Urinary bladder (tissue), 4 donors: ENCODE measurements around the gene COPS3. TPM values are rescaled to one million over a fixed set of nuclear protein-coding genes. Genes with fewer than 3 reads are reported as not detected.
"Not testable (repeated sequence)": the region's sequence is repeated elsewhere in the genome, so short reads cannot be mapped to it uniquely, and the experiment has no call there.

Source experiments
- DNase-seq: peaks from one replicate; pipeline ENCODE4 v3.0.0-alpha.2; 2015; ENCODE audit errors: extremely low spot score
- H3K27ac ChIP-seq: one replicate; pipeline ENCODE4 v1.5.1; 2013; ENCODE audit warnings: low read depth, mild to moderate bottlenecking, moderate library complexity
- H3K36me3 ChIP-seq: one replicate; pipeline ENCODE4 v1.6.1; 2013; ENCODE audit warnings: mild to moderate bottlenecking, moderate library complexity; ENCODE audit not compliant: insufficient read depth
- H3K4me1 ChIP-seq: one replicate; pipeline ENCODE4 v1.6.1; 2013; ENCODE audit warnings: mild to moderate bottlenecking, moderate library complexity; ENCODE audit not compliant: insufficient read depth
- H3K4me3 ChIP-seq: one replicate; pipeline ENCODE4 v1.5.1; 2013; ENCODE audit warnings: low read depth, low read length
- WGBS: extraction: QIAGEN DNeasy Blood & Tissue Kit; methylation state at CpG from one replicate; pipeline ENCODE4 v1.1.7; 2013; 5-methylcytosine and 5-hydroxymethylcytosine counted together
- polyA plus RNA-seq: library from polyadenylated mRNA; stranded (reverse); fragments of 200-250 nt; gene quantifications from one replicate; pipeline ENCODE4 v1.2.3, GENCODE V29; 2013
- total RNA-seq: library from RNA; depleted of rRNA; stranded (reverse); fragments of >200 nt; gene quantifications from one replicate; pipeline ENCODE4 v1.2.3, GENCODE V29; 2014
- donor health status: healthy with polysubstance abuse.
- donor health status: healthy.

Gene COPS3
- total and polyA plus RNA-seq, 2 donors = 51.1 to 81.4 TPM

DNA sequence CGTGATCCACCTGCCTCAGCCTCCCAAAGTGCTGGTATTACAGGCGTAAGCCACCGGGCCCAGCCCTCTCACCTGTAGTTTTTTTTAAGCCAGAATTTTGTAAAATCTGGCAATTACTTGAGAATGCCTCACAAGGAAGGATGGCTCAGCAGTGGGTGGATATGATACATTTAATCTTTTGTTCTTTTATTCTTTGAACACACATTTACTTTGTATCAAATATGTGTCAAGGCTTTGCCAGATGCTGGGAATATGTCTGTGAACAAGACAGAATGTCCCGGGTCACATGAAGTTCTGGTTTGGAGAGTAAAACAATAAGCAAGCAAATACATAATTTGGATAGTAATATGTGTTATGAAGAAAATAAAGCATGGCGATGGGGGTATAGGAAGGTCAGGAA is 4.9 kb upstream of the COPS3 start:
- no peak for DNase-seq
- Histone ChIP-seq H3K27ac (no peak overlapping the region), H3K4me1 (no peaks in the 10 kb centered on the region), H3K4me3 (no peak overlapping the region), H3K36me3 (no peaks in the 10 kb centered on the region)
- 90% methylated on average over 5 of the region's 5 CpGs for WGBS

DNA sequence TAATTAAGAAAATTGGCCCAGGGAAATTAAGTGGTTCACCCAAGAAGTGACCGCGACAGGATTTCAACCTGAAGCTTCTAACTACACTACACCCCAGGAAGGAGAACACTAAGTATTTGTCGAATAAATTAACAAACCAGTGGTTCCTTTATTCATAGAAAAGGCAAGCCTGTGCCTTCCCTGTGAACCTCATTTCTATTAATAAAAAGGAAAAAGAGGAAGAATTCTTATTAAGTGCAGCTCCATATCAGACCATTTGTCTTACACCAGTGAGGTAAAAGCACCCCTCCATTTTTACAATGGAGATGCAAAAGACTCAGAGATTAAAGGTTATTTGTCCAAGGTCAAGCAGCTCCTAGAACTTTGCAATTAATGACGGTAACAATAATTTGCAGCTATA is 1.7 kb downstream of the COPS3 start:
- Histone ChIP-seq H3K27ac (no peak overlapping the region), H3K36me3 (no peaks in the 10 kb centered on the region), H3K4me3 (no peak overlapping the region), H3K4me1 (no peaks in the 10 kb centered on the region)
- WGBS = 83% methylated on average over 4 of the region's 4 CpGs
- DNase-seq = no peak

DNA sequence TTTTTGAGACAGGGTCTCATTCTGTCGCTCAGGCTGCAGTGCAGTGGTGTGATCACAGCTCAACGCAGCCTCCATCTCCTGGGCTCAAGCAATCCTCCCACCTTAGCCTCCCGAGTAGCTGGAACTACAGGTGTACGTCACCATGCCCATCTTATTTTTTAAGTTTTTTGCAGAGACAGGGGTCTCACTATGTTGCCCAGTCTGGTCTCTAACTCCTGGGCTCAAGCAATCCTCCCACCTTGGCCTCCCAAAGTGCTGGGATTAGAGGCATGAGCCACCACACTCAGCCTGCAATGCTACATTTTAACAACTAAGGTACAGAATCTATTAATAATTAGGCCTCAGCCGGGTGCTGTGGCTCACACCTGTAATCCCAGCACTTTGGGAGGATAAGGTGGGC is 3.6 kb downstream of the COPS3 start:
- not testable (repeated sequence) for H3K4me3 ChIP-seq, H3K4me1 ChIP-seq, H3K36me3 ChIP-seq, DNase-seq, H3K27ac ChIP-seq
- 94% methylated on average over 5 of the region's 5 CpGs for WGBS

DNA sequence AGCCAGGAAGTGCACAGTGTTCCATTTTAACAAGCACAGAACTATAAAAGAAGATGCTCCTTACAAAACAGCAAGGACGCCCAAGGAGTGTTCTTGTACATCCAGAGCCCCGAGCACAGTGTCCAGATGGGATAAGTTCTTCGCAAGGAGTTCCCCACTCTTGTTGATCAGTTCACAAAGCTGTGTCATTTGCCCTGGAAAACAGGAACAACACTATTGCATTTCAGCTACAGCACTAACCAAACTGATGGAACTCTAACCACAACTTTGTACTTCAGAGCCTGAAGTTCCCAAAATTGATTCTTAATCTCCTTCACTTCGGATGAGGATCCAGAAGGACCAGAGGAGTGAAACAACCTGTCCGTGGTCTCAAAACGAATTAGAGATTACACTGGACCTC is 5.1 kb downstream of the COPS3 start:
- DNase-seq = no peak
- Histone ChIP-seq H3K4me3 (no peak overlapping the region), H3K27ac (no peak overlapping the region), H3K4me1 (no peaks in the 10 kb centered on the region), H3K36me3 (no peaks in the 10 kb centered on the region)
- 85% methylated on average over 6 of the region's 6 CpGs for WGBS

DNA sequence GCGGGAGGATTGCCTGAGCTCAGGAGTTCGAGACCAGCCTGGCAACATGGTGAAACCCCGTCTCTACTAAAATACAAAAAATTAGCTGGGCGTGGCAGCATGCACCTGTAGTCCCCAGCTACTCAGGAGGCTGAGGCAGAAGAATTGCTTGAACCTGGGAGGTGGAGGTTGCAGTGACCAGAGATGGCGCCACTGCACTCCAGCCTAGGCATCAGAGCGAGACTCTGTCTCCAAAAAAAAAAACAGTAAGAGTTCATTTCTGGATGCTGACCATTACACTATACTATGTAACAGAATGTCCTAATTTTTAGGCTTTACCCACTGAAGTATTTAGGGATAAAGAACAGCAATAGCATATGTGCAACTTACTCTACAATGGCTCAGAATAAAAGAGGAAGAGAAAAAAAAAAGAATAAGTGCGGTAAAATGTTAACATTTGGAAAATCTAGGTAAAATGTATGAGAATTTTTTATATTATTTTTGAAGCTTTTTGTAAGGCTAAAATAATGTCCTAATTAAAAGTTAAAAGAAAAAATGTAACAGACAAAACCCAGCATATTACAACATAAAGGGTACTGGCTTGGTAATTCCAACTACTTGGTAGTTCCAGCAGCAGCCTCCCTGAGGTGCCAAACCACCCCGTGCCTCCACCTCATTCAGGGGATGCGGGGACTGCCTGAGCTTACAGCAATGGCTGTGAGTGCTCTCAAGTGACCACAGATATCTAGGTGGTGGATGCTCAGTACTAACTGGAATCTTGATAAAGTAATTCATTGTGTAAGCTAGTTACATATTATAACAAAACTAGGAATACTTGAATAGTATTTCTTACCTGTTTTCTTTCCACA is 10.9 kb downstream of the COPS3 start:
- Histone ChIP-seq H3K36me3 (peaks cover 4% of the 10 kb centered on the region), H3K4me1 (no peaks in the 10 kb centered on the region), H3K27ac (no peak overlapping the region), H3K4me3 (no peak overlapping the region)
- WGBS = 92% methylated on average over 9 of the region's 9 CpGs
- DNase-seq = no peak

DNA sequence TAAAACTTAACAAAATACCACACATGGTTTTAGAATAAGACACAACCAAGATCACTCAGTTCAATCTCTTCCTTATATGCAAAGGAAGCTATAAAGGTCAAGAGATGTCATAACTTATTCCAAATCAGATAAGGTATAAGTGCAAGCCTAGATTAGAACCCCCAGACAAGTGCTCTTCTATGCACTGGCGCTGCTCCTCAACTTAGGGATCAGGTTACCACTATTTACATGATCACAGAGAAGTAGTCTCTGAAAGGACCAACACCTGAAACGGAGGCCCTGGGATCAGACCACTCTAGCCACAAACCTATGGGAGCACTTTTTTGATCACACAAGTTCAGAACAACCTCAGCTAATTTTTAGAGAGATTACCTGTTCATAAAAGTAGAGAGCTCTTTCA is 16.6 kb downstream of the COPS3 start:
- Histone ChIP-seq H3K36me3 (peaks cover 4% of the 10 kb centered on the region), H3K4me3 (no peak overlapping the region), H3K27ac (no peak overlapping the region), H3K4me1 (no peaks in the 10 kb centered on the region)
- 73% methylated on average over 2 of the region's 2 CpGs for WGBS
- DNase-seq = no peak

DNA sequence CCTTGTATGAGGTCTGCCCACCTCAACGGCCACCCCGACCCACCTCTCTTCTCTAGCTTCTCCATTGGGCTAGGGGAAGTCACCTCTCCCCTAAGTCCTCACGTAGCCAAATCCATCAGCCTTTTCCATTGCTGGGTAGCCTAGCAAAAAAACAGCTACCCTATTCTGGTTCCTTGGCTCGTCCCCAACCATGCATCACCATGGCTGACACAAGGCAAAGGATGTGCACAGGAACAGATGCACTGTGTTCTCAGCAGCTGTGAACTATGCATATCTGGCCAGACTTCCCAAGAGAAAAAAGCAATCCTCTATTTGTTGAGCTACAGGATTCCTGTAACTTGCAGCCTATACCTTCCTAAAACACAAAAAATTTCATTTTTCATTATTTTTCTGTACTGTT is 22.0 kb downstream of the COPS3 start:
- H3K4me3 ChIP-seq = no peak overlapping the region
- WGBS = 94% methylated on average over 4 of the region's 4 CpGs
- H3K27ac ChIP-seq = no peak overlapping the region
- H3K4me1 ChIP-seq = no peaks in the 10 kb centered on the region
- H3K36me3 ChIP-seq = no peaks in the 10 kb centered on the region
- DNase-seq = no peak

DNA sequence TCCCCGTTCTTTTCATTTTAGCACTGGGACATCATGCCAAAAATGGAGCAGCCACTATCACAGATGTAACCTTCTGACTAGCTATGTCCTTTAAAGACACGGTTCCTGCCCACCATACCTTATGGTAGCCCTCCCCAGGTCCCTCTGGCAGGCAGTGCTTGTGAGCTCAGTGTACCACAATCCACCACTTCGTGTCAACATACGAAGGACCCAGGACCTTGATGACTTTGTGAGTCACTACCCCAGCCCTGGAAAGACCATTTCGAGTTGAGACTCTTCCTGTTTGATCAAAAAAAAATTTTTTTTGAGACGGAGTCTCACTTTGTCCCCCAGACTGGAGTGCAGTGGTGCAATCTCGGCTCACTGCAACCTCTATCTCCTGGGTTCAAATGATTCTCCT is 23.0 kb downstream of the COPS3 start:
- Histone ChIP-seq H3K4me3 (no peak overlapping the region), H3K4me1 (no peaks in the 10 kb centered on the region), H3K36me3 (no peaks in the 10 kb centered on the region), H3K27ac (no peak overlapping the region)
- DNase-seq = no peak
- 92% methylated on average over 7 of the region's 7 CpGs for WGBS

DNA sequence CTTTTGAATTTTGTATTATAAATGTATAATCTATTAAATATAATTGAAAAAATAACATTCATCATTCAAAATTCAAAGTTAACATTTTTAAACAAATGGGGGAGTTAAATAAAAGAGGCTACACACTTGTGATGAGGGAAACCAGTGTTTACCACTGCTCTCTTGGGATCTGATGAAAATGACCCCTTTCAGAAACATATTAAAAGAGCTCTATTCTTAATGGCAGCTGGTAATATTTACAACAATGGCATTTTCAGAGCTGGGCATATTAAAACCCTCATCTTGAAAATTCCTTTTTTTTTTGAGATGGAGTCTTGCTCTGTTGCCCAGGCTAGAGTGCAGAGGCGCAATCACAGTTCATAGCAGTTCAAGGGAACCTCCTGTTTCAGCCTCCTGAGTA is 24.7 kb downstream of the COPS3 start:
- Histone ChIP-seq H3K4me3 (no peak overlapping the region), H3K4me1 (no peaks in the 10 kb centered on the region), H3K27ac (no peak overlapping the region), H3K36me3 (no peaks in the 10 kb centered on the region)
- WGBS = 93% methylated on average over 1 of the region's 1 CpG
- DNase-seq = no peak

DNA sequence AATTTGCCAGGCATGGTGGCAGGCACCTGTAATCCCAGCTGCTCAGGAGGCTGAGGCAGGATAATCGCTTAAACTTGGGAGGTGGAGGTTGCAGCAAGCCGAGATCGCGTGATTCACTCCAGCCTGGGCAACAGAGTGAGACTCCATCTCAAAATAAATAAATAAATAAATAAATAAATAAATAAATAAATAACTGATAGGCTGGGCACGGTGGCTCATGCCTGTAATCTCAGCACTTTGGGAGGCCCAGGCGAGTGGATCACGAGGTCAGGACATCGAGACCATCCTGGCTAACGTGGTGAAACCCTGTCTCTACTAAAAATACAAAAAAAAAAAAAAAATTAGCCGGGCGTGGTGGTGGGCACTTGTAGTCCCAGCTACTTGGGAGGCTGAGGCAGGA is 25.4 kb downstream of the COPS3 start:
- H3K36me3 ChIP-seq = not testable (repeated sequence)
- WGBS = 94% methylated on average over 11 of the region's 11 CpGs

DNA sequence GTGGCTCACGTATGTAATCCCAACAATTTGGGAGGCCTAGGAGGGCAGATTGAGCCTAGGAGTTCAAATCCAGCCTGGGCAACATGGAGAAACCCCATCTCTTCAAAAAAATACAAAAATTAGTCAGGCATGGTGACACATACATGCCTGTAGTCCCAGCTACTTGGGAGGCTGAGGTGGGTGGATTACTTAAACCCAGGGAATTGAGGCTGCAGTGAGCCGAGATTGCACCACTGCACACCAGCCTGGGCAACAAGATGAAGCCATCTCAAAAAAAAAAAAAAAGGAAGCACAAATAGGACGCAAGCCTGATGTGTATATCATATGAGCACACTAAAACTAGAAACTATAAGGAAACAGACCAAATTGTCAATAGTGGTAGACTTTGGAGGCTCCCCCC is 27.0 kb downstream of the COPS3 start:
- H3K36me3 ChIP-seq = no peaks in the 10 kb centered on the region
- WGBS = 90% methylated on average over 3 of the region's 3 CpGs
- no peak for DNase-seq

More for the DNA sequence above, 25.4 kb downstream of the COPS3 start:
- not testable (repeated sequence) for H3K4me1 ChIP-seq, DNase-seq, H3K4me3 ChIP-seq, H3K27ac ChIP-seq

DNA sequence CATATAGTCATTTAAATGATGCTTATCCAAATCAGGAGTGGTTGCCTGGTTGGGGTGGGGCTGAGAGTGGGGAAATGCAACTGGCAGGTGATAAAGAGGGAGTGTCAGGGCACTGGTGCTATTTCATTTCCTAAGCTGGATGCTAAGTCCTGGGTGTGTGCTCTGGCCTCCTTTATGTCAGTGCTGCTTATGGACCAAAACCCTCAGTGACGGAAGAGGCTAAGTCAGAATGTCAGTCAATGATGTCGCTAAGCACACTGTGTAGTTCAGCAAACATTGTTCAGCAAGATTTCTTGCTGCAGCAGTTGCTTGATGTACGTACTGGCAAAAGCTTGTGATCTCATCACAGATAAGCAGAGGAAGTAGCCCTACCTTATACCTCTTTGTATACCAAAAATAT is 27.6 kb downstream of the COPS3 start:
- WGBS = 84% methylated on average over 3 of the region's 3 CpGs
- Histone ChIP-seq H3K4me1 (no peaks in the 10 kb centered on the region), H3K4me3 (no peak overlapping the region), H3K27ac (no peak overlapping the region), H3K36me3 (no peaks in the 10 kb centered on the region)
- no peak for DNase-seq

More for the DNA sequence above, 27.0 kb downstream of the COPS3 start:
- Histone ChIP-seq H3K4me1 (no peaks in the 10 kb centered on the region), H3K27ac (no peak overlapping the region), H3K4me3 (no peak overlapping the region)

DNA sequence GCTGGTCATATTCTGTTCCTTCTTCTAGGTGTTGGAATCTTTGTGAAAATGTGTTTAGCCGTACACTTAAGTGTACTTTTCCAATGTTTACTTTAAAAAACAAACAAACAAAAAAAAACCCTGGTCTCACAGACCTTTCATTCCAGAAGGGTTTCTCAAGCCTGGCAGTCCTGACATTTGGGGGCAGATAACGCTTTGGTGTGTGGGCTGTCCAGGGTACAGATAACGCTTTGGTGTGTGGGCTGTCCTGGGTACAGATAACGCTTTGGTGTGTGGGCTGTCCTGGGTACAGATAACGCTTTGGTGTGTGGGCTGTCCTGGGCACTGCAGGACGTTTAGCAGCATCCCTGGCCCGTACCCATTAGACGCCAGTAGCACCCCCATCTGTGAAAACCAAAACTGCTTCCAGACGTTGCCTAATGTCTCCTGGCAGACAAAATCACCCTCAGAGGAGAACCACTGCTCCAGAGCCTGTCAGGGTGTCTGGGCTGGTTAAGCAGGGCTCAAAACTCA is 28.8 kb downstream of the COPS3 start:
- Histone ChIP-seq H3K4me3 (no peak overlapping the region), H3K4me1 (no peaks in the 10 kb centered on the region), H3K36me3 (no peaks in the 10 kb centered on the region), H3K27ac (no peak overlapping the region)
- WGBS = 78% methylated on average over 9 of the region's 9 CpGs
- DNase-seq = no peak

DNA sequence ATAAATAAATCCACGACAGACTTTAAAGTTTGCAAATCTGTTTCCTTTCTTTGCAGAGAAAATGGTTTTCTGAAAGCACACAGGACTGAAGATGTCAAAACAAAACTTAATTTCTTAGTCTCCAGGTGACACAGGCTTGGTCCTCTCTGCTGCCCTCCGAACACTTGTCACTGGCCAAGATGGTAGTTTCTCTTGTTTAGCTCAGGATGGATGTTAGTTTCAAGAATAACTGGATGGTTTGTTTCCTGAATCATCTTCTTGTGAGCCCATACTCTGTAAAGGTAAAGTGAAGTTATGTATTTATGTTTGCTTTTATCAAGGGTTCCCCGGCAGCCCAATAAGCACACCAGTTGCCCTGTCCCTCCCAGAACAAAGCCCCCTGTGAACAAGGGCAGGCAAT is 34.2 kb downstream of the COPS3 start:
- no peak for DNase-seq
- WGBS = 86% methylated on average over 3 of the region's 3 CpGs

More for the DNA sequence above, 34.2 kb downstream of the COPS3 start:
- H3K4me3 ChIP-seq = no peak overlapping the region
- H3K27ac ChIP-seq = no peak overlapping the region
- no peaks in the 10 kb centered on the region for H3K4me1 ChIP-seq
- H3K36me3 ChIP-seq = no peaks in the 10 kb centered on the region
